Effector memory CD4-positive, alpha-beta T cell (primary cell): ENCODE data around the gene NRP2.

ENCODE experiments used
- DNase-seq, 3 donors: peaks; one replicate each; pipeline ENCODE4 v3.0.0-alpha.2; 2020
- H3K27ac ChIP-seq: 2 replicates; pipeline ENCODE4 v1.7.0; 2013; ENCODE audit warnings: mild to moderate bottlenecking, low read length, moderate library complexity; ENCODE audit not compliant: insufficient read depth, poor library complexity, severe bottlenecking
- H3K27me3 ChIP-seq: replicated peaks from 2 replicates; pipeline ENCODE4 v1.7.0; 2013; ENCODE audit warnings: mild to moderate bottlenecking, low read length; ENCODE audit not compliant: insufficient read depth, control insufficient read depth, poor library complexity, severe bottlenecking
- H3K36me3 ChIP-seq: 2 replicates; pipeline ENCODE4 v1.7.0; 2013; ENCODE audit warnings: mild to moderate bottlenecking, low read length, moderate library complexity; ENCODE audit not compliant: control insufficient read depth, insufficient read depth
- H3K4me1 ChIP-seq: 2 replicates; pipeline ENCODE4 v1.7.0; 2013; ENCODE audit warnings: low read length, mild to moderate bottlenecking; ENCODE audit not compliant: control insufficient read depth, insufficient read depth, poor library complexity, severe bottlenecking
- H3K4me3 ChIP-seq: 2 replicates; pipeline ENCODE4 v1.7.0; 2013; ENCODE audit warnings: low read length, low read depth, mild to moderate bottlenecking; ENCODE audit not compliant: insufficient read depth, poor library complexity, severe bottlenecking
- H3K9me3 ChIP-seq: 2 replicates; pipeline ENCODE4 v1.7.0; 2013; ENCODE audit warnings: mild to moderate bottlenecking, low read length, moderate library complexity; ENCODE audit not compliant: control insufficient read depth

Gene NRP2

DNA sequence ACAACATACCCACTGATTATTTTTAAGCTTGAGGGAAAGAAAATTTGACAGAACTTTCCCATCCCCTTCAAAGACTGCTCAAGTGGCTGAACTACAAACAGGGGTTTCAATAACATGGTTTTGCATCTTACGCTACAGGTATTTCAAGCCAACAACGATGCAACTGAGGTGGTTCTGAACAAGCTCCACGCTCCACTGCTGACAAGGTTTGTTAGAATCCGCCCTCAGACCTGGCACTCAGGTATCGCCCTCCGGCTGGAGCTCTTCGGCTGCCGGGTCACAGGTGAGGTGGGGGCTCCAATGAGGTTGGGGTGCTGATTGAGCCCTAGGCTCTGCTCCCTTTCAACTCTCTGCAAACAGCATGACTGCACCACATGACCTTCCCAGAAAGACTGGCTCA, 58.1 kb downstream of the NRP2 start:
- no peak overlapping the region for H3K27ac ChIP-seq
- no peaks in the 10 kb centered on the region for H3K4me1 ChIP-seq
- H3K9me3 ChIP-seq: no peaks in the 10 kb centered on the region
- no peaks in the 10 kb centered on the region for H3K27me3 ChIP-seq
- H3K4me3 ChIP-seq: no peak overlapping the region
- DNase-seq: no peak
- H3K36me3 ChIP-seq: no peaks in the 10 kb centered on the region

GRCh38 chr2:205741256-205741978, 59.1 kb downstream of the NRP2 start:
- no peak for DNase-seq
- H3K9me3 ChIP-seq: no peaks in the 10 kb centered on the region
- H3K27ac ChIP-seq: no peak overlapping the region
- H3K36me3 ChIP-seq: no peaks in the 10 kb centered on the region
- no peak overlapping the region for H3K4me3 ChIP-seq
- no peaks in the 10 kb centered on the region for H3K27me3 ChIP-seq
- no peaks in the 10 kb centered on the region for H3K4me1 ChIP-seq

DNA sequence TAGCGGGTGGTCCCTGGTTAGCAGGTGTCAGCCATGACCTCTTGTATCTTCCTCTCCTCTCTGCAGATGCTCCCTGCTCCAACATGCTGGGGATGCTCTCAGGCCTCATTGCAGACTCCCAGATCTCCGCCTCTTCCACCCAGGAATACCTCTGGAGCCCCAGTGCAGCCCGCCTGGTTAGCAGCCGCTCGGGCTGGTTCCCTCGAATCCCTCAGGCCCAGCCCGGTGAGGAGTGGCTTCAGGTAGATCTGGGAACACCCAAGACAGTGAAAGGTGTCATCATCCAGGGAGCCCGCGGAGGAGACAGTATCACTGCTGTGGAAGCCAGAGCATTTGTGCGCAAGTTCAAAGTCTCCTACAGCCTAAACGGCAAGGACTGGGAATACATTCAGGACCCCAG, 60.8 kb downstream of the NRP2 start:
- Histone ChIP-seq H3K4me1 (no peaks in the 10 kb centered on the region), H3K27me3 (no peaks in the 10 kb centered on the region), H3K27ac (no peak overlapping the region), H3K36me3 (no peaks in the 10 kb centered on the region), H3K9me3 (no peaks in the 10 kb centered on the region), H3K4me3 (no peak overlapping the region)
- DNase-seq: no peak

- no peaks in the 10 kb centered on the region for H3K9me3 ChIP-seq
- DNase-seq: no peak
- H3K36me3 ChIP-seq: no peaks in the 10 kb centered on the region
- H3K4me3 ChIP-seq: no peak overlapping the region
- H3K4me1 ChIP-seq: no peaks in the 10 kb centered on the region
- H3K27ac ChIP-seq: no peak overlapping the region
- no peaks in the 10 kb centered on the region for H3K27me3 ChIP-seq
These were observed 61.8 kb downstream of the NRP2 start for GRCh38 chr2:205744074-205744591.

GRCh38 chr2:205745661-205746419, 63.5 kb downstream of the NRP2 start:
- Histone ChIP-seq H3K27ac (no peak overlapping the region), H3K4me1 (no peaks in the 10 kb centered on the region), H3K9me3 (no peaks in the 10 kb centered on the region), H3K27me3 (no peaks in the 10 kb centered on the region), H3K4me3 (no peak overlapping the region), H3K36me3 (no peaks in the 10 kb centered on the region)
- DNase-seq: no peak

DNA sequence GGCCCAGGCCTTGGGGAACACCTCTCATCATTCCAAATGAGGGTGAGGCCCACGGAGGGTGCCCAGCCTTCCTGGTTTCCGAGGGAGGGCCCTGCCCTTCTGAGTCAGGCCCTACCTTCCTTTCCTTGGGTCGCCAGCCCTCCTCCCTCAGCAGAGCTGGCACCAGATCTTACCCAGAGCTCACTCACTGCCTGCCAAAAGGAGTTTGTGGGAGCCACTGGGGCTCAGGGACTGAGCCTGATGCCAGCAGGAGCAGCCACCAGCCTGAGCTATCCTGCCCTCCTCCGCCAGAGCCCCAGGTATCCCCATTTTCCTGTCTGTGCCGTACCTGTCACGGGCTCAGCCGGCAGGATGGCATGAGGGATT, 64.1 kb downstream of the NRP2 start:
- H3K4me3 ChIP-seq: no peak overlapping the region
- no peak overlapping the region for H3K27ac ChIP-seq
- no peaks in the 10 kb centered on the region for H3K36me3 ChIP-seq
- no peak for DNase-seq
- H3K9me3 ChIP-seq: no peaks in the 10 kb centered on the region
- no peaks in the 10 kb centered on the region for H3K4me1 ChIP-seq
- H3K27me3 ChIP-seq: no peaks in the 10 kb centered on the region

GRCh38 chr2:205747829-205748386, 65.6 kb downstream of the NRP2 start:
- Histone ChIP-seq H3K27me3 (no peaks in the 10 kb centered on the region), H3K9me3 (no peaks in the 10 kb centered on the region), H3K27ac (no peak overlapping the region), H3K4me3 (no peak overlapping the region), H3K4me1 (no peaks in the 10 kb centered on the region), H3K36me3 (no peaks in the 10 kb centered on the region)
- DNase-seq: no peak

DNA sequence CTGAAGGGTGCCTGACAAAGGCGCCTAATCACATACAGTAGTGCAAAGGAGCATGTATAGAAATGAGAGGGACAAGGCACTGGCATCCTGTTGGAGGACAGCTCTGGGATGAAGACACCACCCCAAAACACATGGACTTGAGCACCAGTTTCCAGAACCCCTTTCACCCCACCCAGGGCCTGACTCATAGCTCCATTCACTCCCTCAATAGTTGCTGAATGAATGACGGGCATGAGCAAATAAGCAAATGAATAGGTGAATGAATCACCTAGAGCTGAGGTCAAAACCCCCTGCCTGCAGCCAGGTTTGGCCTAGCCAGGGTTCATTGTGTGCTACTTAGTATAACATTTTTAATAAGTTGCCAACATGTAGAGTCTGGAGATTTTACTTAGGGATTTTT, 66.3 kb downstream of the NRP2 start:
- Histone ChIP-seq H3K9me3 (no peaks in the 10 kb centered on the region), H3K4me3 (no peak overlapping the region), H3K27me3 (no peaks in the 10 kb centered on the region), H3K36me3 (no peaks in the 10 kb centered on the region), H3K4me1 (no peaks in the 10 kb centered on the region), H3K27ac (no peak overlapping the region)
- no peak for DNase-seq

DNA sequence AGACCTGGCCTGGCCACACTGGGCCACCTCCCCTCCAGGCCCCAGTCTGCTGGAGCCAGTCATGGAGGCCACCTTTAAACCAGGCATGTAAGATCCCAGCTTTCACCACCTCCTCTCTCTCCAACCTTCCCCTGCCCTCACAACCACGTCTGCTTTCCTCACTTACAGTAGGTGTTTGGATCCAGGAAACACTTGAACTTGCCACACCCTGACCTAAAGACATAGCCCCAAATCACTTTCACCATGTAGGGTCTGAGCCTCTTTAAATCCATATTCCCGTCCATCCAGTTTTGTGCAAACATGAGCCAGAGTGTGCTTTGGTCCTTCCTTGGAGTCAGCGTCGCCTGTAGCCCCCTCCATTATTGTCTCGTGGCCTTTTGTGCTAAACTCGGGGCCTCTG, 66.8 kb downstream of the NRP2 start:
- Histone ChIP-seq H3K27ac (no peak overlapping the region), H3K27me3 (no peaks in the 10 kb centered on the region), H3K4me3 (no peak overlapping the region), H3K4me1 (no peaks in the 10 kb centered on the region), H3K9me3 (no peaks in the 10 kb centered on the region), H3K36me3 (no peaks in the 10 kb centered on the region)
- no peak for DNase-seq

DNA sequence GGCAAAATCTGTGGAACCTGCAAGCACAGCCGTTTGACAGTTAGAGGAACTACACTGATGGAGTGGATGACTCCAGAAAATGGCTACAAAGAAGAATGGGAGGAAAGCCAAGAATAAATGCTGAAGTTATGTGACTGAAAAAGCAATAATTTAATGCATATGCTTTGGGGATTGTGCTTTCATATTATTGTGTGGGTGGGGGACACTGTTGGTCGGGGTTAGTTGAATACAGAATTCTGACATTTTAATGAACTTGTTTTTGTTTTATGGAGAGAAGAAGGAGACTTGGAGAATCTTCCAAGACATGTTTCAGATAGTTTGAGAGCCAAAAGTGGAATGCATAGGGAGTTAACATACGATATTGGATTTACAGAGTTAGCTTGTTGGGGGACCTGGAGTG, 68.5 kb downstream of the NRP2 start:
- Histone ChIP-seq H3K4me1 (no peaks in the 10 kb centered on the region), H3K27me3 (no peaks in the 10 kb centered on the region), H3K27ac (no peak overlapping the region), H3K36me3 (no peaks in the 10 kb centered on the region), H3K9me3 (no peaks in the 10 kb centered on the region), H3K4me3 (no peak overlapping the region)
- DNase-seq: no peak
